Epithelial cell of proximal tubule (primary cell): ENCODE data around the gene CHPT1. TPM values are rescaled to one million over a fixed set of nuclear protein-coding genes. Genes with fewer than 3 reads are reported as not detected.
A peak's percentile ranks its signal among the peaks of the same experiment; 100 is the strongest.

Experiments
- DNase-seq: peaks from one replicate; pipeline ENCODE4 v3.0.0-alpha.2; 2011; ENCODE audit warnings: low read depth
- H3K4me3 ChIP-seq: 2 replicates; pipeline ENCODE4 v1.5.1; 2011; ENCODE audit warnings: low read depth, mild to moderate bottlenecking, low read length
- total RNA-seq: library from RNA; depleted of rRNA; stranded (reverse); fragments of >200 nt; gene quantifications from 2 replicates; pipeline ENCODE4 v1.2.3, GENCODE V29; 2015
- TF ChIP-seq, protein P1 (sequence below): conservative IDR thresholded peaks from 2 replicates; pipeline ENCODE4 v1.5.1; 2012; ENCODE audit warnings: low read depth, mild to moderate bottlenecking, low read length

CHPT1 gene
- total RNA-seq, 1 donor from 2014 or later = 17.6 TPM

DNA sequence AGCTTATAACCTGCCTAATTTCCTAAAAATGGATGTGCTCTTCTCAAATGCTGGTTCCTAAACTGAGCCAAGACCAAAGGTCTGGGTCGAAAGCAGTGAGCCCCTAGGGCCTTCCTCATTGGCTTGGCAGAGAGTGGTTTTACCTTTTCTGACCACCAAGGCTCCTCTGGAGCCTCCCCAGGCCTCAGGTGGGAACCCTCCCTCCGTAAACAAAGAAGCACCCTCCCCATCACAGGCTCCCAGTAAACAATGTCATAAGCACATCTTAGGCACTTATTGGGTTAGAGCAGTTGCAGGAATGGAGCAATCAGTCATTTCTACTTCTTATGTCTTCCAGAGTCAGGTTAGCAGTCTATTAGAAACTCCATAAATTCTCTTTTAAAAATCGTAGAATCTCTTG is 6.0 kb downstream of the CHPT1 start:
- no peak overlapping the region for H3K4me3 ChIP-seq
- TF ChIP-seq, protein P1, sequence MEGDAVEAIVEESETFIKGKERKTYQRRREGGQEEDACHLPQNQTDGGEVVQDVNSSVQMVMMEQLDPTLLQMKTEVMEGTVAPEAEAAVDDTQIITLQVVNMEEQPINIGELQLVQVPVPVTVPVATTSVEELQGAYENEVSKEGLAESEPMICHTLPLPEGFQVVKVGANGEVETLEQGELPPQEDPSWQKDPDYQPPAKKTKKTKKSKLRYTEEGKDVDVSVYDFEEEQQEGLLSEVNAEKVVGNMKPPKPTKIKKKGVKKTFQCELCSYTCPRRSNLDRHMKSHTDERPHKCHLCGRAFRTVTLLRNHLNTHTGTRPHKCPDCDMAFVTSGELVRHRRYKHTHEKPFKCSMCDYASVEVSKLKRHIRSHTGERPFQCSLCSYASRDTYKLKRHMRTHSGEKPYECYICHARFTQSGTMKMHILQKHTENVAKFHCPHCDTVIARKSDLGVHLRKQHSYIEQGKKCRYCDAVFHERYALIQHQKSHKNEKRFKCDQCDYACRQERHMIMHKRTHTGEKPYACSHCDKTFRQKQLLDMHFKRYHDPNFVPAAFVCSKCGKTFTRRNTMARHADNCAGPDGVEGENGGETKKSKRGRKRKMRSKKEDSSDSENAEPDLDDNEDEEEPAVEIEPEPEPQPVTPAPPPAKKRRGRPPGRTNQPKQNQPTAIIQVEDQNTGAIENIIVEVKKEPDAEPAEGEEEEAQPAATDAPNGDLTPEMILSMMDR = no peak
- no peak for DNase-seq

DNA sequence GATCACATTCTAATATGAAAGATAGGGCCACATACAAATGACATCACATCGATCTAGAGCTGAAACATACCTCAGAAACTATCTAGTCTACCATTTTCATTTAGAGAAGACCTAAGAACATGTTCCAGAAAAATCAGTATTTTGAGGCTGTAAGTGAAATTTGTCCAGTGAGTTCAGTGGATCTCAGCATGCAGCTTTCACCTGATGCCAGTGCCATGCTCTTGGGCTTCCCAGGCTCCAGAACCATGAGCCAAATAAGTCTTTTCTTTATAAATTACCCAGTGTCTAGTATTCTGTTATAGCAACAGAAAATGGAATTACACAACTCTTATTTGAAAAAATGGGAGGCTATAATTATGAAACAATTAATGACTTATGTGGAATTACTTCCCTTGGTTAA is 9.0 kb downstream of the CHPT1 start:
- H3K4me3 ChIP-seq = no peak overlapping the region
- TF ChIP-seq, protein P1 = no peak
- no peak for DNase-seq

DNA sequence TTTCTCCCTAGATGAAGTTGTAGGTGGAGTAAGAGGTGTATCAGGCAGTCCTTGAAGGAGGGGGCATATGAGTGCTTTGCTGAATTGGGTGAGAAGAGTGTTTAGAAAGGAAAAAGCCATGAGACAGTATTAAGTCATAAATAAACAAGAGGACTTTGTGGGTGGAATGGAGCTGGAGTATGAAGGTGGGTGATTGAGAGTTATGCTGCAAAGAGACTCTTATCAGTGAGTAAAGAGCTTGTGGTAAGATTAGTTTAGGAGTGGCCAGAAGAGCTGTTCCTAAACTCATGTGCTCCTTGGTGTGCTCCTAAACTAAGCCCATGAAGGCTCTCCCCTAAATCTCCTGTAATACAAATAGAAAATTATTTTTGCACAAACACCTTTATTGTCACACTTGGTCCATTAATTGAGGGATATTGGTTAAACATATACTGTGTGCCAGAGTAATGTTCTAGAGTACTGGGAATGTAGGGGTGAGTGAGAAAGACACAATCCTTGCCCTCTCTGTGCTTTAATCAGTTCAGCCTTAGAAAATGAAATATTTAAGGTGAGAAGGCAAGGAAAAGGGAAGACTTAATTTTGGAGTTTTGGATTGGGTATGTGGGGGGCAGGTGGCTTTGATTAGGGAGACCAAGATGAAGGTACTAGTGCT is 9.8 kb downstream of the CHPT1 start:
- TF ChIP-seq, protein P1 = no peak
- DNase-seq = no peak
- no peak overlapping the region for H3K4me3 ChIP-seq

DNA sequence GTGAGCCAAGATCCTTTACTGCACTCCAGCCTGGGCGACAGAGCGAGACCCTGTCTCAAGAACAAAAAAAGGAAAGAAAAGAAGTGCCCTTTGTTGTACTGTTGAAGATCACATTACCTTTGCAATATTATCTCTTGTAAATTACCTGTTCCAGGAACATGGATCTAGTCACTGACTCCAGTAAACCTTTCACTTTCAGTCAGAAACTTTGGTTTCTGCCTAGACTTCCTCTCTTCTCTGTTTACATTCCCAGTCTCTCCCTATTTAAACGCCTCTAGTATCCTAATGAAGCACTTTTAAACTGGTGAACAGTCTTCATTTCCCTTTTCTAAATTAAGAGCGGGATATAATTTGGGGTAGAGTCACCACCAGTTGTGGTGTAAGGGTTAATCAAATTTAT is 12.8 kb downstream of the CHPT1 start:
- no peak overlapping the region for H3K4me3 ChIP-seq
- DNase-seq = no peak
- TF ChIP-seq, protein P1 = no peak

DNA sequence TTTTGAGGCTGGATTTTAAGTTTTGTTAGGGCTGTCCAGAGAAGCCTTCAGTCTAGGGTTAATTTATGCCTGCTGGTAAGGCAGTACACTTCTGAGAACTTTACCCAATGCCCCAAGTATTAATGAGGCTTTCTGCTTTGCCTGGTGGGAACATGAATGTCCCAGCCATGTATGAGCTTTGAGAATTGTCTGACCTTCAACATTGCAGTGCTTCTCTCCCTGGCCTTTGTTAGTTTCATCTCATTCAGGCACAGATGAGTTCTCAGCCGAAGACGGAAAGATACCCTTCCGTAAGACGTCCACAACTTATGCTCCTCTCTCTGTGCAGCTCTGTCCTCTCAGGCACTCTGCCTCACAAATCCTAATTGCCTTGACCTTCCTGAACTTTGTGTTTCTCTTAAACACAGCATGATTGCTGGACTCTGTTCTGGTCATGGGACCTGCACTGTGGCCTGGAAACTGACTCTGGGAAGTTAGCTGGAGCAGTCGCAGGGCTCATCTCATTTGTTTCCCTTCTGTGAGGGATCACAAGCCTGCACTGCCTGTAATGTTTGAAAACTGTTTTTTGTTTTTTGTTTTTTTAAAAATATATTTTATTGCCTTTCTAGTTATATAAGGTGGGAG is 15.7 kb downstream of the CHPT1 start:
- H3K4me3 ChIP-seq = peak overlapping the region; percentile 15
- TF ChIP-seq, protein P1 = no peak
- DNase-seq = no peak

DNA sequence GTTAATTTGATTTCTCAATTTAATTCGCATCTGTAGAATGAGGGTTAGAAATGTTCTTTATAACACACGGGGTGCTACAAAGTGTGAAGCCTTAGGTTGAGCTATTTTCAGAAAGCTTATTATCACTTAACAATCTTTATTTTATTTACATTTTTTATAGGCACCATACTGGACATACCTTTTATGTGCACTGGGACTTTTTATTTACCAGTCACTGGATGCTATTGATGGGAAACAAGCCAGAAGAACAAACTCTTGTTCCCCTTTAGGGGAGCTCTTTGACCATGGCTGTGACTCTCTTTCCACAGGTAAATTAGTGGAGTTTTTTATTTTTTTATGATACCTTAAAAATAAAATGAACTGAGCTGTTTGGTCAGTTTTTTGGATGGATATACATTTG is 16.5 kb downstream of the CHPT1 start:
- TF ChIP-seq, protein P1 = no peak
- DNase-seq = no peak
- no peak overlapping the region for H3K4me3 ChIP-seq
